Fibroblast of peridontal ligament (primary cell): ENCODE measurements around the gene YOD1.

ENCODE experiments used
- DNase-seq: peaks from one replicate; pipeline ENCODE4 v3.0.0-alpha.2; 2010; ENCODE audit errors: extremely low read depth

The YOD1 gene

DNA sequence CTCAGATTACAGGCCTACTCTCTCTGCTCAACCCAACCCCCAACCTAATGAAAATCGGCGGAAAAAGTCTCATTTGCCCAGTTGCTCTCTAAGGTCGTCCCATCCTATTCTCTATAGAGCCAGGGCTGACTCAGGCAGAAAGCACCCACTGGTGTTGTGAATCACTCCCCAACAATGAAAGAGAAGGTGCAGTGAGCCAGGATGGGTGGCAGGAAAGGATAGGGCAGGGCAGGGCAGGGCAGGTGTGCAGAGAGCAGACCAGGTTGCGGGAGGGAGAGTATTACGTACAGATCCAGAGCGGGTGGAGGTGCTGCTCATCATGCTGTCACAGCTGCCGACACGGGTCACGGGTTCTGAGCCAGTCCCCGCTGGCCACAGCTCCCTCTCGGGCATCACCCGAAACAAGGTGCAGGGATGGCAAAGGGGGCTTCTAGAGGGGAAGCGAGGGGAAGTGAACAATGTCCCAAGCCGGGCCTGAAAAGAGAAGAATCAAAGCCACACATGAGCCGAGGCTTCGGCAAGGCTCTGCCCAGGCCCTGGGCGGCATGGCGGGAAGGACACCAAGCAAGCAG lies 23.7 kb downstream of the YOD1 start:
- DNase-seq: no peak

DNA sequence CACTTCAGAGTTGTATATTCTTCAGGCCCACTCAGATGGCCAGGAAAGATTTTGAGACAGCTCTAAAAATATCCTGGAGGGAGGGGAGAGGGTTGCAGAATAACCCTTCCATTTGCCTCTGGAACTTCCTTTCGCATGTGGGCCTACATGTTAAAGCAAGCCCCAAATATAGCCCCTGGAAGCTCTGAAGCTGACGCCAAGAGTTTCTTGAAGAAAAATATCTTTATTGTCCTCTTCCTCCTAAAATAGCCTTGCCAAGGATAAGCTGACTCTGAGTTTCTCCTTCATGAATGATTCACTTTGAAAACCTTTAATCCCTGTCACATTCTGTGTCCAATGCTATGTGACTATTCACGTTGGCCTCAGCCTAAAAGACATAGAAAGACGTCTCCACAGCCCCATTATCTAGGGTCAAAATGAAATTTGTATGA lies 24.9 kb downstream of the YOD1 start:
- no peak for DNase-seq

DNA sequence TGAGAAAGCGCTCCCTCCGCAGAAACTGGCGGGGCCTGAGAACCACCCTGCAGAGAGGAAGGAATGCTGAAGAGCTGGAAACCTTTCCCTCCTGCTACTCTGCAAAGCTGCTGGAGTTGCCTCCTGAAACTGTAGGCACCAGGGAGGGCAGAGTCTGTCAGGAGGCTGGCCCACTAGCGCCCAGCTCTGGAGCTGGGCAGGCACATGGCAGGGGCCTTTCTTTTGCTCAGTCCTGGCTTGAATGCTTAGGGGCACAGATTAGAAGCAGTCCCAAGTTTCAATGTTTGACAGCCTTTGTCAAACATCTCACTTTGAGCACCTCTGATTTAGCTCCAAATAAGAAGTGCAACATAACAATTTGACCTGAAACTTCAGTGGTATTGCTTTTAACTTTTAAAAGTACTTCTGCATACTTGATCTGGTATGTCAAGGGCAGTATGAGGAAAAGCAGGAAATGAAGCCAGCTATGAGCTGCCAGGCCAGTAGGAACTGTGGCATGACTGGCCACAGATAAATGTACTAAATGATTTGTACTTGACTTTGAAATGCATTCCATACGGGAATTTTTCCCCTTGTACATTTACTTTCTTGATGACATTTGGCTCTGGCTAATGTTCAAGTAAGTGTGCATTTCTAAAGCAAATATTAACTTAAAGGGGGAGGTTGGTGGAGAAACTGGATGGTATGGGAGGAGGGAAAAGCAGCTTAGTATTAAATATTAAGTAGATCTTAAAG lies 25.7 kb downstream of the YOD1 start:
- DNase-seq: peak; percentile 49

DNA sequence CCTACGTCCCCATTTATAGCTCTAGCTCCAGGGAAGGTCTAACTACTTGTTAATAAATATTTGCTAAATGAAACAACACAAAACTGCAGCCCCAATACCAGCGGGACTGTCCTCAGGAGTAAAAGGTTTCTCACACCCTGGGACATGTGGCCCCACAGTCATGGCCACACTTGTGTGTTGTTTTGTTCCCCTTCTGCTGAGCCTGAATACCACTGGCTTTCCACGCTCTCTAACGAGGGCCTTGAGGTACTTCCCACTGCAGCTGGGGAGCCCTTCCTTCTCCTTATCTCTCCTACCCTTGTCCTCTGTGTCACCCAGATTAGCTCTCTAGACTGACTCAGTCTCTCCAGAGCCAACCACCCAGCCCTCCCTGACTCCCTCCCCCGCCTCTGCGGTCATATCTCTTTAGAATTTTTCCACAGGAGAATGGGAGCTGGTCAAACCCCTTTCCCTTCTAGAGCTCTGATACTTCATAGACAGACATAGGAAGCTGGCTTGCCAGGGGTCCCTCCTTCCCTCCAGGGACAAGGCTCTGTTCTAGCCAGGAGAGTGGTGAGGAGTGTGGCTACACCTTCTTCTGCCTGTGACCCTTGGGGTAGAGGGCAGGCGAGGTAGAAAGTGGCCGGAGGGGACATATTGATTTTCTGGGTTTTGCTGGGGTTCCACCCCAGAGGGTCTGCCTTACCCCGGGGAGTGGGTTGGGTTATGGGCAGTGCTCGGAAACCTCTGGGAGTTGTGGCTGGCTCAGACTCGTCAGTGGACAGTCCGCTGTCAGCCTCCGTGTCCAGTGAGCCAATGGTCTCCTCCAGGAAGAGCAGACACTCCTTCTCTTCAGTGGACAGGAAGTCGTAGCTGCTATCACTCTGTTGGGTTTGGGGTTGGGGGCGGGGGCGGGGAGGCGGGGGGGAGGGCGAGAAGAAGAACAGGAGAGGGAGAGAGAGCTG lies 26.5 kb downstream of the YOD1 start:
- DNase-seq: no peak

DNA sequence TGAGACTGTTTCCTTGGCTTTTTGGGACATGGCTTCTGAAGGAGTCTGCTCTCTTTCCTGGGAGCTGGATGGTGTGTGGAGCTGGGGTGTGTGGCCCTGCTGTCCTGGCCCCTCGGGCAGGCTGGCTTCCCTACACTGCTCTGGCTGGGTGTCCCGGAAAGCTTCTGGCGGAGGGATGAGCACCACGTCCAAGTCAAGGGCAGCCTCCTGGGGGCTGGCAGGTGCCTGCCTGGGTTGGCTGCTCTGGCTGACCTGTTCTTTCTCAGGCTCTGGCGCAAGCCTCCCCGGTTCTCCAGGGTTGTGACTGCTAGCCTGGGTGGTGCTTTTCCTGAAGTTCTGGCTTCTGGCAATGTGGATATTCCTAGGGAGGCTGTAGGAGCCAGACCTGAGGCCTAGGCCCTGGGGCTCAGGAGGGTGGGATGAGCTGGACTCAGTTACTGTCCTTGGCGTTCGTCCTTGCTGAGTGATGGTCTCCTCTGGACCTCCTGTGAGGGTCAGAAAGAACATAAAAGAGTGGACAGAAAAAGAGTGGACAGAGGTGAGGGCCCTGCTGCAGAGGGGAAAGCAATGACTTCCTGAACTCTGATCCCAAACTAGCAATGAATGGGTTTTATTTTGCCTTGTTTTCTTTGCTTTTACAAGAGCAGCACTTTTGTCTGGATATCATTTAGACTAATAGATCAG lies 27.9 kb downstream of the YOD1 start:
- no peak for DNase-seq

DNA sequence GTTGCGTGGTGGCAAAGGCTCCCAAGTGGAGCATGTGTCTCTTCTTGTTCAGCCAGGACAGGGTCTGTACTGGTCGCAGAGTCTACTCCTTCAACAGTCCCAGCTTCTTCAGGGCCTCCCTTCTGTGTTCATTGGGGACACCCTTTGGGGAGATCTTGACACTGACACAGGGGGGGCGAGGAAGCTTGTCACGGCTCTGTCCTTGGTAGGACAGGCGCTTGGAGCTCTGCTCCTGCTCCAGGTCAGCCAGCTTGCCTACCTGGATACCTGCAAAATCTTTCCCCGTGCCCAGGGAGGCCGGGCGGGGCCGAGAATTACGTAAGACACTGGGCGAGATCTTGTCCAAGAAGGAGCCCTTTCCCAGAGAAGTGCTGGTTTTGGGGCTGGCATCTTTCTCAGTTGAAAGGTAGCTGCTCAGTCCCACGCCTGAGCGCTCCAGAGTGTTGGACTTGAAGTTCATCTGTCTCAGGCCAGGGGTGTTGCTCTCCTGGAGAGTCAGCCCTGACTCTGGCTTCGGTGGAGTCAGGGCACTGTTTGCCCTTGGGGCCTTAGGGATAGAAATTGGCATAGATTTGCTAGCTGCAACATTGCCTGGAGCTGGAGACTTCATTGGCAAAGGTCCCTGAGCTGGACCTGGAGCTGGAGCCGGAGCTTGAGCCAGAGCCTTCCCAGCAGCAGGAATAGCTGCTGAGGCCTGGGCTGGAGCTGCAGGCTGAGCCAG lies 29.0 kb downstream of the YOD1 start:
- no peak for DNase-seq

DNA sequence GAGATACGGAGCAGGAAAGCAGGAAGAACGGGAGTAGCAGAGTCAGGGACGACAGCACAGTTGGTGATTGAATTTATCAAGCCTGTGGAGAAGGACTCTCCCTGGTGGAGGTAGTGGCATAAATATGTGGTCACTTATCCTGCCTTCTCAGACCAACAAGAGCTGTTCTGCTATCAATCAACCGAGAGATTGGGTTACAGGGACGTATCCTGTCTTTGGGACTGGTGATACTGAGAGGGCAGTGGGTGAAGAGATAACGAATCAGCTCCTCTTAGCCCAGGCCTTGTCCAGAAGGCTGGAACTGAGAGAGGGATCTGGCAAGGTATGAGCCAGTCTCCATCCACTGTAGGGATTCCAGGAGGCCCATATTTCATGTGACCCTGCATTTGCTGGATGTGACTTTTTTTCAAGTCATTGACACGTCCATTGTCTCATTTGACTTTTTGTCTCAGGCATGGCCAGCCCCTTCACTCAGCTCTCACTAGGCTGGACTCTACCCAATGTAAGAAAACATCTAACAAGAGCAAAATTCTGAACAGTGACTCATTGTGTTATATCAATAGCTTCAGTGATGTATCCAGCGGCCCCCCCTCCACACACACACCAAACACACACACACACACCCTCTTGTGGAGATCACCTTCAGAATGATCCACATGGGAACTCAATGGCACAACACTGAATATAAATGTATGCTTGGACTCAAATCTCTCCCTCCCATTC lies 29.7 kb downstream of the YOD1 start:
- peak; percentile 16 for DNase-seq

DNA sequence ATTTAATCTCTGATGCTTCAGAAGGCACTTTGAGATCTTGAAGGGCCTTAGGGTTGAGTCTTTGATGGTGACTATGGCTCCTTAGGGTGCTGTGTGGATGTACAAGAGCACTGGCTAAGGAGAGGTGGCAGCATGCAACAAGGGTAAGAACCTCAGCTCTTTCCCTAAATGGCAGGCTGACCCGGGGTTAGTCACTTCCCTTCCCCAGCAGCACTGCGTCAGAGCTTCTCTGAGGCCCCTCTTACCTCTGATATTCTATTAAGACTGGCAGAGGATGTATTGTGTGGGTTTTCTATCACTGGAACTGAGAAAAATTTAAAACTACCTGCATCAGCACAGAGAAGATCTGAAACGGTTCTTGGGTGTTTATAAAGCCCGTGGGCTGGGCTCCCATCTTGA lies 30.3 kb downstream of the YOD1 start:
- DNase-seq: no peak

DNA sequence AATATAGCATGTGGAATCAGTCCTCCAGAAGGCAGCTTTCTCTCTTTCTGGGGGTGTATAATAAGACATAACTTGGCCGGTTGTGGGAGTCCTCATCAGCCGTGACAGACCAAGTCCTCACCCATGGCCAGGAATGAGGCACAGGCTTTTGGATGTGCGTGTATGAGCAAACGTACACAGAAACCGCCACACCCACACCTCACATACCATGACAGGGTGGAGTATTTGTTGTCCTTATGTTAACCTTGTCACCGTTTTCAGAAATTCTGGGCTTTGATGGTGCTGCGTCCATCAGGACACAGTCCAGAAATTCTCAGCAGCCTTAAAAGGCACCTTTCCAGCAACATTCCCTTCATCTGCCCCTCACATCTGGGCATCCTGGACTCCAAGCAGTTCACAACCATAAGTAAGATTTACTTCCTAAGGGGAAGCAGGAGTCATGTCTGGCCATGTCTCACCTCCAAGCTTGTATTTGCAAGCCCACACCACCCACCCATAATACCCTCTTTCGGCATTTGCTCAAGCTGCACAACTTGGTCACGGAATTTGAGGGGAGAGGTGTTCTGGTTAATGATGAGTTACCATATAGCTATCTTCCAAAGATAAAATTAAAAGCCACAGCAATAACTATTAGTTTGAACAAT lies 30.8 kb downstream of the YOD1 start:
- no peak for DNase-seq

DNA sequence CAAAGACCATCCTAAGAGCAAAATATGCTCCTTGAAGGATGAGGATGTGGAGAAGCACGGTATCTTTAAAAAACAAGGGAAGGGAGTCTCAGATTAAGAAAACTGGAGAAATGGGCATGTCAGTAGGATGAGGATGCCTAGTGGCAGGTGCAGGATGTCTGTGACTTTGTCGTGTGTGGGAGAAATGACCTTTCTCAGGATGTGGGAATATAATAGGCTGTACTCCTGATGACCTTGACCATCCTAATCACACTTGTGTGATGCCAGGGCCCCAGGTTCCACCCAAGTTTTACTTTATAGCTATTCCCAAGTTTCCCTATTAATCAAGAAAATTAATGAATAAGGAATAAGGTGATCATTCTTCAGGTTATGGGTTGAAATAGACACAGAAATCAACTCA lies 31.3 kb downstream of the YOD1 start:
- no peak for DNase-seq

DNA sequence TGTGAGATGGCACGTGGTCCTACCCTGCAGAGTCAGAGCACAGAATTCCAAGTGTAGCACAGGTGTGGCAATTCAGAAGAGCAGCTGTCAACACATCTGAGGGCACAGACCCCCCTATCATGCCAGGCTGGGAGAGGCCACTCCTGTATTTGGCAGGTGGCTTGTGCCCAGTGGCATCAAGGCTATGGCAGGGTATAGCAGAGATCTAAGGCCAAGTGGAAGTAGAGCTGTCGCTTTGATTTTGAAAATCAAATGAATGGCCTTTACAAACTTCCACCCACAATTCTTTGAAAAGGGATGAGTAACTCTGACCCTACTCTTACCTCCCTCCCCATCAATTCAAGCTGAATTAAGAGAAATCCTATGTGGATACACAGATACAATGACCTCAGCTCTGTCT lies 31.8 kb downstream of the YOD1 start:
- no peak for DNase-seq

DNA sequence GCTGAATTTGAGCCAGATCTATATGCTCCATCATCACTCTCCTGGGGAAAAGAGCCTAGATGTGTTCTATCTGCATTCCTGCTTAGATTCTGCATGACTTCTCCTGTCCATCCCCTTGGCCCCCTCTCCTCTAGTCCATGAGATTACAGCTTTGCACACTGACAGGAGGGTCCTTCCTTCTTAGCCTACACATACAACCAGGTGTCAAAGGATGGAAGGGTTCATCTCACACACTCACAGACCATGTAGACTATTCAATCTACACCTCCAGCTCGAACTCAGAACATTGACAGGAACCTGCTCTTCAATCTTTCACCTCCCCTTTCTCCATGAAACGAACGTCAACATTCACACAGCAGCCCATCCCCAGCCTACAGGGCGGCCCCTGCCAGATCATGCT lies 32.3 kb downstream of the YOD1 start:
- DNase-seq: no peak

DNA sequence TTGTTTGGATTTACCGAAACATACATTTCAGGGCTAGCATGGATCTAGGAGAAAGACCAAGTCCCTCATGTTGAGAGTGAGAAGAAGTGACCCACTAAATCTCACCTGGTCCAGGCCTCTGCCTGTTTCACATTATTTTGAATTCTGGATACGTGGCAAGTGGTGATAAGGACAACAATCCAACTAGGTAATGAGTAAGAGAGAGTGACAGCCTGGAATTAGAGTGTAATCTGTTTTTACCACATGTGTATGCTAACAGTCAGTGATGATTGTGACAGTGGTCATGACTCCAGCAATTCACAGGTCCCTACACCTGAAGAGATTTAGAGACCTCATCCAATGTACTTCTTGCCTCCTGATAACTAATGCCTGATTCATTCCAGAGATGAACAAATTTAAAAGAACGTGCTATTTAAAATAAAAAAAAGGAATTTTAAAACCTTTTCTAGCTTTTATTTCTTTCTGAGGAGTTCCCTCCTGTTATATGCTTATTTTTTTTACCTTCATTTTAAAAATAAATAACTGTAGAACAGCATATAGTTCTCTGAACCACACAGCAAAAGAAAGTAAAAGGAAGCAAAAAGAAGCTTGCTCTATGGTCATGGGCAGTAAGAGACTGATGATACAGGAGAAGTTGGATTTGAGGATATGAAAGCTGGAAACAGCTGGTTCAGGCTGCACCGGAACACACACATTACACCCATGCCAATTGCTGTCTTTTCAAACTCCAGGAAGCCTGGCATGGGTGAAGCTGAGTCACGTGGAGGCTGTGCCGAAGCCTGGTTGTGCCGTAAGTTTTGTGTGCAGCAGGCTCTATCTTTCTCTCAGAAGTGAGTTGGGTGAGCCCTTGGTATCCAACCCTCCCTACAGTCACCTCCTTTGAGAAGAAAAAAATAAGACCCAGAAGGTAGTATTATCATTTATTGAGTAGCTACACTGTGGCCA lies 33.1 kb downstream of the YOD1 start:
- DNase-seq: no peak

DNA sequence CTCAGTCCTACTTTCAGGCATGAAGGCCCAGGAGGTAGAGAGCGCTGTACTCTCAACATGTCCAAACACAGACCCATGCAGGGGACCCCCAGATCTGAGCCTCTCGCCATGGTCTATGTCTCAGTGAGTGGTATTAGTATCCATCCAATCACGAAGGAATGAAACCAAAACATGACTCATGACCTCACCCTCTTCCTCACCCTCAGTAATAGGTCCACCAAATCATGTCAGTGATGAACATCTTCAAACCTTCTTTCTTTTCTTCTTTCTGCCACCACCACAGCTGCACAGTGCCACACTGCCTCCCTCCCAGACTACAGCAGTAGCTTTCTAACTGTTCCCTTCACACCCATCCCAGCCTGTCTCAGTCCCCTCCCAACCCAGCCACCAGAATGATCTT lies 35.2 kb downstream of the YOD1 start:
- no peak for DNase-seq

DNA sequence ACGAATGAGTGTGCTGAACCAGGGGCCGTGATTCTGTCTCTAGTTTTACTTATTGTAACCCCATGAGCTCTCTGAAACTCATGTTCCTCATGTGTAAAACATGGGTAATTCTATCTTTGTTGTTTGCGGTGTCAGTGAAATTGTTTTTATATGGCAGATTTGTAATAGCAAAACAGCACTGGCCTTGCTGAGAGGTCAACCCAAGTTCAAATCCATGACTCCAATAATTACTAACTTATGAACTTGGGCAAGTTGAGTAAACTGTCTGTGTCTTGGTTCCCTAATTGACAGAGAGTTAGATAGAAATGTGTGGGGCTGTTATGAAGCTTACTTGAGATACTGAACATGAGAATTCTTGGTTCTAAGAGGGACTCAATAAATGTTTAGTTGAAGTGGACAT lies 36.3 kb downstream of the YOD1 start:
- DNase-seq: no peak

DNA sequence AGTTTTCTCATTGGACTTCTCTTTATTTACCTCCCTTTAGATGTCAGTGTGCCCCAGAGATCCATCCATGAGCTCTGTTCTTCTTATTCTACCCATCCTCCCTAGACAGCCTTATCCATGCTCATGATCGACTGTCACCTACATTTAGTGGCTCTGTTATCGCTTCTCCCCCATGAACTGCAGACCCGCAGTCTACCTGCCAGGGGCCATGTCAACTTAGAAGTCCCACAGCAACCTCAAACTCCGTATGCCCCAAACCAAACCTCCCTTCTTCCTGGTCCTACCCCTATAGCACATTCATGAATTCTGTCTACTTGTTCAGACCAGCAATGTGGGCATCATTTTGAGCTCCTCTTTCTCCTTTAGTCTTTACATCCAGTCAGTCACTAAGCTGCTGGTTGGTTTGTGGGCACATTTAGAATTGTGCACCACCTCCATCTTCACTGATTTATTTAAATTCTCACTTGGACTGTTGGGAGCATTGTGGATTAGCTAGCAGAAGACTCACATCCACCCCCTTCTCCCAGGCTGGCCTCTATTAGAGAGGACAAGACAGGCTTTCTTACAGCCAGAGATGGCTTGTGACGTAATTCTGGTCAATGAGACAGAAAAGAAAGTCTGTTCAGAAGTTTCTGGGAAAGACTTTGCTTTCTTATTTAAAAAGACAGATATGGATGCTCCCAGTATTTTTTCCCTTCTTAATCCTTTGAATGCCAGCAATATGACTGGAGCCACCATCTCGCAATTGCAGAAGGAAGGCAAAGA lies 37.5 kb downstream of the YOD1 start:
- DNase-seq: no peak

DNA sequence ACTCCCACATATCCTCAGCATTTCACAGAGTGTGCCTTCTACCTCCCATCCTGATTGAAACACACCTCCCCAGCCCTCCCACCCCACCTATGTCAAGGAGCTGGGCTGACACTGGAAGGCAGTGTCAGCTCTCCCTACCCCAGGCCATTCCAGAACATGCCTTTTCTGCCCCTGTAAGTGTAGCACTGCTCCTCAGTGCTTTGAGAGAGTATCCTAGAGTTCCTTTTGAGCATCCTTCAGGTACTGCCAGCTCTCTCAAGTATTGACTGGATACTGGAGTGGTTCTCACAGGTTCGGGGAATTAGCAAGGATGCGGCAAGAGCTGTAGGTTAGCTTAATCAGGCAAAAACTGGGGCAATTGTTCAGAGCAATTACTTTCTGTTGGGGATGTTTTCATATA lies 40.3 kb downstream of the YOD1 start:
- DNase-seq: no peak

DNA sequence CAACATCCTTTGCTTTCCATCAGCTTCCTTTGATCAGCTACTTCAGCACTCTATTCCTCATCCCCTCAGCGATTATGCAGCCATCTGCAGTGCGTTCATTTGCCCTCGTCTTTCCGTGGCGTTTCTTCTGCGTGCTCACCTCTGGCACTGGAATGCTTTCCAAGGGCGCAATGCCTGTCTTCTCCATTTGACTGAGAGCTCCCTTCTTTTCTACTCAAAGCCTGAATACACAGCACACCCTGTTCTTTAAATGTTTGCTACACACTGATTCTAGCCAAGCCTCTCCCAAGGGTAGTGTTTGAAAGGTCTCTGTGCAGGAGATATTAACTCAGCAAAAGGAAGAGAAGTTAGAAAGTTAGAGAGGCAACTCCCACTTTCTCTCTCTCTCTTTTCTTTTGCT lies 41.1 kb downstream of the YOD1 start:
- no peak for DNase-seq
